ENCODE data around the gene C6. TPM values are rescaled to one million over a fixed set of nuclear protein-coding genes. Genes with fewer than 3 reads are reported as not detected.

Gene C6
- total RNA-seq, 1 donor from 2014 or later, result not detected

GRCh38 chr5:41252036-41252435 lies 38.7 kb upstream of the C6 start:
- Histone ChIP-seq H3K4me2 (no peak overlapping the region), H3F3A (ENCODE audit: low read depth) (no peaks in the 10 kb centered on the region), H3K9ac (no peak overlapping the region), H3K9me3 (ENCODE audit: low read depth) (no peaks in the 10 kb centered on the region), H2AFZ (replicated peaks) (no peak overlapping the region), H3K36me3 (no peaks in the 10 kb centered on the region), H3K79me2 (ENCODE audit: low read depth) (no peaks in the 10 kb centered on the region), H3K4me1 (no peaks in the 10 kb centered on the region), H3K27me3 (no peaks in the 10 kb centered on the region), H3K4me3 (no peak overlapping the region), H3K27ac (no peak overlapping the region), H4K20me1 (ENCODE audit: low read depth) (no peaks in the 10 kb centered on the region)
- TF ChIP-seq EZH2phosphoT487 (IDR thresholded peaks at IDR 0.05) (no peak), EZH2 (IDR thresholded peaks at IDR 0.05) (no peak)
- Mint-ChIP-seq H3K27ac (no peak overlapping the region), H3K4me1 (no peaks in the 10 kb centered on the region), H3K36me3 (no peaks in the 10 kb centered on the region), H3K9me3 (no peaks in the 10 kb centered on the region), H3K27me3 (ENCODE audit: insufficient read depth, low read depth) (peaks cover 2% of the 10 kb centered on the region), H3K4me3 (no peak overlapping the region)
- no peak for DNase-seq (ENCODE audit: low spot score)

GRCh38 chr5:41250351-41250987 lies 37.1 kb upstream of the C6 start:
- Histone ChIP-seq H3K79me2 (ENCODE audit: low read depth) (no peaks in the 10 kb centered on the region), H3F3A (ENCODE audit: low read depth) (no peaks in the 10 kb centered on the region), H3K27me3 (no peaks in the 10 kb centered on the region), H3K4me2 (no peak overlapping the region), H3K36me3 (no peaks in the 10 kb centered on the region), H3K27ac (no peak overlapping the region), H3K4me1 (no peaks in the 10 kb centered on the region), H2AFZ (replicated peaks) (no peak overlapping the region), H3K4me3 (no peak overlapping the region), H3K9me3 (ENCODE audit: low read depth) (no peaks in the 10 kb centered on the region), H4K20me1 (ENCODE audit: low read depth) (no peaks in the 10 kb centered on the region), H3K9ac (no peak overlapping the region)
- Mint-ChIP-seq H3K9me3 (no peaks in the 10 kb centered on the region), H3K27ac (no peak overlapping the region), H3K27me3 (ENCODE audit: insufficient read depth, low read depth) (peaks cover 2% of the 10 kb centered on the region), H3K4me3 (no peak overlapping the region), H3K4me1 (no peaks in the 10 kb centered on the region), H3K36me3 (no peaks in the 10 kb centered on the region)
- DNase-seq (ENCODE audit: low spot score), result no peak
- TF ChIP-seq EZH2 (IDR thresholded peaks at IDR 0.05), result no peak
- no peak for TF ChIP-seq EZH2phosphoT487 (IDR thresholded peaks at IDR 0.05)
- TF ChIP-seq CTCF (IDR thresholded peaks at IDR 0.05), result no peak

- Histone ChIP-seq H3K79me2 (ENCODE audit: low read depth) (no peaks in the 10 kb centered on the region), H3K4me2 (no peak overlapping the region), H3K9ac (no peak overlapping the region), H3K27me3 (no peaks in the 10 kb centered on the region), H3K36me3 (no peaks in the 10 kb centered on the region), H3K4me3 (no peak overlapping the region), H3K27ac (no peak overlapping the region), H2AFZ (replicated peaks) (no peak overlapping the region), H3F3A (ENCODE audit: low read depth) (no peaks in the 10 kb centered on the region), H4K20me1 (ENCODE audit: low read depth) (no peaks in the 10 kb centered on the region), H3K4me1 (no peaks in the 10 kb centered on the region), H3K9me3 (ENCODE audit: low read depth) (no peaks in the 10 kb centered on the region)
- no peak overlapping the region for H3K27ac Mint-ChIP-seq
- H3K4me1 Mint-ChIP-seq, result no peaks in the 10 kb centered on the region
- no peak overlapping the region for H3K4me3 Mint-ChIP-seq
- DNase-seq (ENCODE audit: low spot score), result no peak
- peaks cover 2% of the 10 kb centered on the region for H3K27me3 Mint-ChIP-seq (ENCODE audit: insufficient read depth, low read depth)
- no peaks in the 10 kb centered on the region for H3K36me3 Mint-ChIP-seq
- H3K9me3 Mint-ChIP-seq, result no peaks in the 10 kb centered on the region
- TF ChIP-seq EZH2 (IDR thresholded peaks at IDR 0.05) (no peak), CTCF (IDR thresholded peaks at IDR 0.05) (no peak), EZH2phosphoT487 (IDR thresholded peaks at IDR 0.05) (no peak)
These were observed 33.8 kb upstream of the C6 start for GRCh38 chr5:41247135-41247534.

- Histone ChIP-seq H2AFZ (replicated peaks) (no peak overlapping the region), H3K79me2 (ENCODE audit: low read depth) (no peaks in the 10 kb centered on the region), H3K36me3 (no peaks in the 10 kb centered on the region), H3K9me3 (ENCODE audit: low read depth) (no peaks in the 10 kb centered on the region), H4K20me1 (ENCODE audit: low read depth) (no peaks in the 10 kb centered on the region), H3K27me3 (no peaks in the 10 kb centered on the region), H3K9ac (no peak overlapping the region), H3K4me1 (no peaks in the 10 kb centered on the region), H3F3A (ENCODE audit: low read depth) (no peaks in the 10 kb centered on the region), H3K4me3 (no peak overlapping the region), H3K27ac (no peak overlapping the region), H3K4me2 (no peak overlapping the region)
- Mint-ChIP-seq H3K9me3 (no peaks in the 10 kb centered on the region), H3K27me3 (ENCODE audit: insufficient read depth, low read depth) (peaks cover 2% of the 10 kb centered on the region), H3K27ac (no peak overlapping the region), H3K36me3 (no peaks in the 10 kb centered on the region), H3K4me3 (no peak overlapping the region), H3K4me1 (no peaks in the 10 kb centered on the region)
- DNase-seq (ENCODE audit: low spot score), result no peak
- TF ChIP-seq CTCF (IDR thresholded peaks at IDR 0.05), result no peak
- TF ChIP-seq EZH2phosphoT487 (IDR thresholded peaks at IDR 0.05), result no peak
- no peak for TF ChIP-seq EZH2 (IDR thresholded peaks at IDR 0.05)
These were observed 33.0 kb upstream of the C6 start for GRCh38 chr5:41246376-41246775.
